Thyroid gland (tissue), 4 donors: ENCODE measurements around the gene ARHGEF16. TPM values are rescaled to one million over a fixed set of nuclear protein-coding genes. Genes with fewer than 3 reads are reported as not detected.
A peak's percentile ranks its signal among the peaks of the same experiment; 100 is the strongest.

Source experiments
- DNase-seq, 2 donors: peaks; one replicate each; pipeline ENCODE4 v3.0.0-alpha.2; 2019
- H3K27ac ChIP-seq, 3 donors: fragments of 200-600 bp; sonication (generic); 1 replicate in 2 of 3; 2 replicates in 1 of 3; pipeline ENCODE4 v1.5.1; 2016 to 2019; ENCODE audit warnings: mild to moderate bottlenecking in 1 of 3, moderate library complexity in 1 of 3
- H3K27me3 ChIP-seq: fragments of 200-600 bp; sonication (generic); one replicate; pipeline ENCODE4 v1.5.1; 2019
- H3K36me3 ChIP-seq, 2 donors: fragments of 200-600 bp; sonication (generic); one replicate each; pipeline ENCODE4 v1.5.1; 2016 to 2019
- H3K4me1 ChIP-seq, 2 donors: fragments of 200-600 bp; sonication (generic); one replicate each; pipeline ENCODE4 v1.5.1; 2017 to 2019
- H3K4me3 ChIP-seq, 3 donors: fragments of 200-600 bp; sonication (generic); replicated peaks in 1 of 3; 1 replicate in 2 of 3; 2 replicates in 1 of 3; pipeline ENCODE4 v1.5.1; 2016; ENCODE audit warnings: mild to moderate bottlenecking in 1 of 3
- H3K9me3 ChIP-seq: fragments of 200-600 bp; sonication (generic); one replicate; pipeline ENCODE4 v1.5.1; 2017
- CTCF ChIP-seq, 6 experiments: fragments of 200-600 bp in 3 of 6; fragments of 450-650 bp in 3 of 6; sonication (generic) in 3 of 6; IDR thresholded peaks; one replicate each; pipeline ENCODE4 v1.5.1; 2016 to 2019; ENCODE audit warnings: antibody characterized with exemption in 6 of 6, mild to moderate bottlenecking in 2 of 6, inconsistent platforms in 1 of 6, moderate library complexity in 1 of 6
- POLR2A ChIP-seq, 2 donors: fragments of 450-650 bp; IDR thresholded peaks; one replicate each; pipeline ENCODE4 v1.6.1; 2017; ENCODE audit warnings: antibody characterized with exemption in 2 of 2, mild to moderate bottlenecking in 2 of 2, moderate library complexity in 1 of 2
- WGBS, 2 donors: methylation state at CpG; one replicate each; pipeline ENCODE4 v1.1.5; 2017; 5-methylcytosine and 5-hydroxymethylcytosine counted together
- intact Hi-C: fragments of 100-400 bp; cut with DNase I; formaldehyde crosslinking; loops from one replicate; pipeline ENCODE4 v1.15.1; 2023
- total RNA-seq, 4 donors: library from RNA; depleted of rRNA; stranded (reverse); fragments of >200 nt; gene quantifications; one replicate each; pipeline ENCODE4 v1.2.3, GENCODE V29; 2016

The ARHGEF16 gene
- total RNA-seq, 4 donors from 2014 or later, result 16.0 to 23.7 (median 21.2) TPM

GRCh38 chr1:3501856-3502640 lies 47.6 kb downstream of the ARHGEF16 start:
- intact Hi-C loops, result no loop called here
- no peaks in the 10 kb centered on the region for H3K27me3 ChIP-seq
- WGBS, 2 donors, result 56 to 63% methylated on average over 10 to 18 of the region's 26 CpGs
- no peak overlapping the region for H3K27ac ChIP-seq
- H3K36me3 ChIP-seq, result no peaks in the 10 kb centered on the region
- peaks cover 0 to 14% of the 10 kb centered on the region in 2 donors for H3K4me1 ChIP-seq
- TF ChIP-seq POLR2A (IDR thresholded peaks at IDR 0.05) (no peak), CTCF (IDR thresholded peaks at IDR 0.05) (no peak)
- H3K9me3 ChIP-seq, result no peaks in the 10 kb centered on the region
- peak; percentile 41 to 60 for DNase-seq
- H3K4me3 ChIP-seq, result no peak overlapping the region

GRCh38 chr1:3502641-3503524 lies 48.4 kb downstream of the ARHGEF16 start:
- H3K4me3 ChIP-seq, result no peak overlapping the region
- no peaks in the 10 kb centered on the region for H3K9me3 ChIP-seq
- intact Hi-C loops, result no loop called here
- no peaks in the 10 kb centered on the region for H3K36me3 ChIP-seq
- H3K27me3 ChIP-seq, result no peaks in the 10 kb centered on the region
- H3K4me1 ChIP-seq, result peaks cover 0 to 14% of the 10 kb centered on the region in 2 donors
- WGBS, 2 donors, result 77 to 91% methylated on average over 9 to 17 of the region's 22 CpGs
- no peak for TF ChIP-seq CTCF (IDR thresholded peaks at IDR 0.05)
- TF ChIP-seq POLR2A (IDR thresholded peaks at IDR 0.05), result no peak
- no peak overlapping the region for H3K27ac ChIP-seq
- no peak for DNase-seq

- intact Hi-C loops, result no loop called here
- no peaks in the 10 kb centered on the region for H3K27me3 ChIP-seq
- no peaks in the 10 kb centered on the region for H3K9me3 ChIP-seq
- 86 to 89% methylated on average over 6 to 8 of the region's 8 CpGs for WGBS, 2 donors
- TF ChIP-seq CTCF (IDR thresholded peaks at IDR 0.05) (no peak), POLR2A (IDR thresholded peaks at IDR 0.05) (no peak)
- no peak overlapping the region for H3K4me3 ChIP-seq
- no peak for DNase-seq
- H3K4me1 ChIP-seq, result peaks cover 0 to 14% of the 10 kb centered on the region in 2 donors
- H3K36me3 ChIP-seq, result no peaks in the 10 kb centered on the region
- peak overlapping the region in 1 of 3 donors; percentile 24 for H3K27ac ChIP-seq
Observed at GRCh38 chr1:3503525-3503886, 49.0 kb downstream of the ARHGEF16 start.

GRCh38 chr1:3504151-3504821 lies 49.8 kb downstream of the ARHGEF16 start:
- intact Hi-C loops, result no loop called here
- Histone ChIP-seq H3K9me3 (no peaks in the 10 kb centered on the region), H3K36me3 (no peaks in the 10 kb centered on the region), H3K4me3 (no peak overlapping the region), H3K27ac (peak overlapping the region in 2 of 3 donors; percentile 63 to 65), H3K4me1 (peaks cover 0 to 14% of the 10 kb centered on the region in 2 donors), H3K27me3 (no peaks in the 10 kb centered on the region)
- DNase-seq, result peak; percentile 43 to 44
- 86 to 92% methylated on average over 23 to 31 of the region's 31 CpGs for WGBS, 2 donors
- no peak for TF ChIP-seq CTCF (IDR thresholded peaks at IDR 0.05)
- no peak for TF ChIP-seq POLR2A (IDR thresholded peaks at IDR 0.05)
